Measurements from ENCODE around the gene ESYT1. TPM values are rescaled to one million over a fixed set of nuclear protein-coding genes. Genes with fewer than 3 reads are reported as not detected.
A peak's percentile ranks its signal among the peaks of the same experiment; 100 is the strongest.

Gene ESYT1
- total and polyA plus RNA-seq, 9 of the 15 experiments (the other 6 are each of a cell fraction or from before 2014, with no cell fraction given), result 132 to 420 (median 164) TPM

DNA sequence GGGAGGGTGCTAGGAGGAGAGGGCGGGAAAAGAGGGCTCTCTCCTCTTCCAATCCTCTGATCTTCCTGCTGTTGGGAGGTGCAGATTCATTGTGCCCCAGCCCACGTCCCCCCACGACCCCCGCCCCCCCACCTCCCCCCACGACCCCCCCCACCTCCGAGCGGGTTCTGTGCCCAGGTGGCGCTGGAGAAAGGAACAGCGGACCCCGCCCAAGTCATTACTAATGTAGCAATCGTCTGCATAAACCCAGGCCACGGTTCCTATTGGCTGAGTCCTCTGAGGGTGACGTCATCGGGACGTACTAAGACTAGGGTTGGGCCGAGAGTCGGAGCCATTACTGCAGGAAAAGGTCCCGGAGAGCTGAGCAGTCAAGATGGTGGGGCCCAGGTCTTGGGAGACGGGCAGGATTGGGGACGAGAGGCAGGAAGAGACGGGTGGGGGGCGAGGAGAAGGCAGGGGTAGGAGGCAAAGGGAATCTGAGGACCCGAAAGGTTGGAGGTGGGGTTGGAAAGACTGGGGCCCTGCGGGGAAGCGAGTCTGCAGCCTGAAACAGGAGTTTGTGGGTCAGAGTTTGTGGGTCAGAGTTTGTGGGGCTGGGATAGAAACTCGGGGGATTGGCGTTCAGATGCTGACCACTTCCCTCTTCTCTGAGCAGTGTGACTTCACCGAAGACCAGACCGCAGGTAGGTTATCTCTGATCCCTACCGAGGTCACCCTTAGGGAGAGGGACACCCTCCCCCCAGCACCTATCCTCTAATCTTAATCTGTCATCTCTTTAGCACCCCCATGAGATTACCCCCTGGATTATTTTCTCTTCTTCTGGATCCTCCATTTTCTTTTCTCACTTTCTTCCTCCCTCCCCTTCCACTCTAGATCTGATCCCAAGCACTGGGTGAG lies 30.2 kb downstream of the ESYT1 start, which contains the start of gene MYL6 (continued):
- peak; percentile 58 for TF ChIP-seq SMAD4 (CRISPR knock-in tag; conservative IDR thresholded peaks at IDR 0.05)
- TF ChIP-seq OTX1 (CRISPR knock-in tag; IDR thresholded peaks at IDR 0.05), result peak; percentile 99
- peak; percentile 98 for TF ChIP-seq CHD1 (IDR thresholded peaks at IDR 0.05; ENCODE audit: low read length)
- 0 out of 2 replicates have a peak, but pooled peaks have one; percentile 66 for TF ChIP-seq RHOXF2B (CRISPR knock-in tag; conservative IDR thresholded peaks at IDR 0.05)
- TF ChIP-seq PYGO2 (tag; IDR thresholded peaks at IDR 0.05), result peak; percentile 60; the same call in 1 of the 2 replicates
- TF ChIP-seq, protein P1, sequence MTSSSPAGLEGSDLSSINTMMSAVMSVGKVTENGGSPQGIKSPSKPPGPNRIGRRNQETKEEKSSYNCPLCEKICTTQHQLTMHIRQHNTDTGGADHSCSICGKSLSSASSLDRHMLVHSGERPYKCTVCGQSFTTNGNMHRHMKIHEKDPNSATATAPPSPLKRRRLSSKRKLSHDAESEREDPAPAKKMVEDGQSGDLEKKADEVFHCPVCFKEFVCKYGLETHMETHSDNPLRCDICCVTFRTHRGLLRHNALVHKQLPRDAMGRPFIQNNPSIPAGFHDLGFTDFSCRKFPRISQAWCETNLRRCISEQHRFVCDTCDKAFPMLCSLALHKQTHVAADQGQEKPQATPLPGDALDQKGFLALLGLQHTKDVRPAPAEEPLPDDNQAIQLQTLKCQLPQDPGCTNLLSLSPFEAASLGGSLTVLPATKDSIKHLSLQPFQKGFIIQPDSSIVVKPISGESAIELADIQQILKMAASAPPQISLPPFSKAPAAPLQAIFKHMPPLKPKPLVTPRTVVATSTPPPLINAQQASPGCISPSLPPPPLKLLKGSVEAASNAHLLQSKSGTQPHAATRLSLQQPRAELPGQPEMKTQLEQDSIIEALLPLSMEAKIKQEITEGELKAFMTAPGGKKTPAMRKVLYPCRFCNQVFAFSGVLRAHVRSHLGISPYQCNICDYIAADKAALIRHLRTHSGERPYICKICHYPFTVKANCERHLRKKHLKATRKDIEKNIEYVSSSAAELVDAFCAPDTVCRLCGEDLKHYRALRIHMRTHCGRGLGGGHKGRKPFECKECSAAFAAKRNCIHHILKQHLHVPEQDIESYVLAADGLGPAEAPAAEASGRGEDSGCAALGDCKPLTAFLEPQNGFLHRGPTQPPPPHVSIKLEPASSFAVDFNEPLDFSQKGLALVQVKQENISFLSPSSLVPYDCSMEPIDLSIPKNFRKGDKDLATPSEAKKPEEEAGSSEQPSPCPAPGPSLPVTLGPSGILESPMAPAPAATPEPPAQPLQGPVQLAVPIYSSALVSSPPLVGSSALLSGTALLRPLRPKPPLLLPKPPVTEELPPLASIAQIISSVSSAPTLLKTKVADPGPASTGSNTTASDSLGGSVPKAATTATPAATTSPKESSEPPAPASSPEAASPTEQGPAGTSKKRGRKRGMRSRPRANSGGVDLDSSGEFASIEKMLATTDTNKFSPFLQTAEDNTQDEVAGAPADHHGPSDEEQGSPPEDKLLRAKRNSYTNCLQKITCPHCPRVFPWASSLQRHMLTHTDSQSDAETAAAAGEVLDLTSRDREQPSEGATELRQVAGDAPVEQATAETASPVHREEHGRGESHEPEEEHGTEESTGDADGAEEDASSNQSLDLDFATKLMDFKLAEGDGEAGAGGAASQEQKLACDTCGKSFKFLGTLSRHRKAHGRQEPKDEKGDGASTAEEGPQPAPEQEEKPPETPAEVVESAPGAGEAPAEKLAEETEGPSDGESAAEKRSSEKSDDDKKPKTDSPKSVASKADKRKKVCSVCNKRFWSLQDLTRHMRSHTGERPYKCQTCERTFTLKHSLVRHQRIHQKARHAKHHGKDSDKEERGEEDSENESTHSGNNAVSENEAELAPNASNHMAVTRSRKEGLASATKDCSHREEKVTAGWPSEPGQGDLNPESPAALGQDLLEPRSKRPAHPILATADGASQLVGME (CRISPR knock-in tag; IDR thresholded peaks at IDR 0.05), result peak; percentile 37; the same call in 1 of the 2 replicates
- TF ChIP-seq, protein P2, sequence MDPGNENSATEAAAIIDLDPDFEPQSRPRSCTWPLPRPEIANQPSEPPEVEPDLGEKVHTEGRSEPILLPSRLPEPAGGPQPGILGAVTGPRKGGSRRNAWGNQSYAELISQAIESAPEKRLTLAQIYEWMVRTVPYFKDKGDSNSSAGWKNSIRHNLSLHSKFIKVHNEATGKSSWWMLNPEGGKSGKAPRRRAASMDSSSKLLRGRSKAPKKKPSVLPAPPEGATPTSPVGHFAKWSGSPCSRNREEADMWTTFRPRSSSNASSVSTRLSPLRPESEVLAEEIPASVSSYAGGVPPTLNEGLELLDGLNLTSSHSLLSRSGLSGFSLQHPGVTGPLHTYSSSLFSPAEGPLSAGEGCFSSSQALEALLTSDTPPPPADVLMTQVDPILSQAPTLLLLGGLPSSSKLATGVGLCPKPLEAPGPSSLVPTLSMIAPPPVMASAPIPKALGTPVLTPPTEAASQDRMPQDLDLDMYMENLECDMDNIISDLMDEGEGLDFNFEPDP (CRISPR knock-in tag; IDR thresholded peaks at IDR 0.05), result no peak
- no peak for TF ChIP-seq NRF1 (conservative IDR thresholded peaks at IDR 0.05 in 1 of 2, IDR thresholded peaks at IDR 0.05 in 1 of 2)
- 0 out of 2 replicates have a peak, but pooled peaks have one; percentile 40 for TF ChIP-seq SMARCC2 (IDR thresholded peaks at IDR 0.05; ENCODE audit: low read depth)
- TF ChIP-seq, protein P3, sequence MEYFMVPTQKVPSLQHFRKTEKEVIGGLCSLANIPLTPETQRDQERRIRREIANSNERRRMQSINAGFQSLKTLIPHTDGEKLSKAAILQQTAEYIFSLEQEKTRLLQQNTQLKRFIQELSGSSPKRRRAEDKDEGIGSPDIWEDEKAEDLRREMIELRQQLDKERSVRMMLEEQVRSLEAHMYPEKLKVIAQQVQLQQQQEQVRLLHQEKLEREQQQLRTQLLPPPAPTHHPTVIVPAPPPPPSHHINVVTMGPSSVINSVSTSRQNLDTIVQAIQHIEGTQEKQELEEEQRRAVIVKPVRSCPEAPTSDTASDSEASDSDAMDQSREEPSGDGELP (CRISPR knock-in tag; IDR thresholded peaks at IDR 0.05; ENCODE audit: borderline replicate concordance), result peak; percentile 17; the same call in 1 of the 2 replicates
- TF ChIP-seq CREM (IDR thresholded peaks at IDR 0.05; ENCODE audit: low read depth), result peak; percentile 95
- 0 out of 2 replicates have a peak, but pooled peaks have one; percentile 2 for TF ChIP-seq NFE2 (IDR thresholded peaks at IDR 0.05; ENCODE audit: low read depth)
- TF ChIP-seq ZNF785 (CRISPR knock-in tag; IDR thresholded peaks at IDR 0.05), result no peak
- TF ChIP-seq SRSF7 (optimal IDR thresholded peaks at IDR 0.05; ENCODE audit: low read depth, low read length), result no peak
- peak; percentile 88; the same call in 1 of the 2 replicates for TF ChIP-seq BRD4 (IDR thresholded peaks at IDR 0.05)
- TF ChIP-seq XRCC5 (IDR thresholded peaks at IDR 0.05; ENCODE audit: low read depth, low read length), result no peak
- no peak for TF ChIP-seq ZNF146 (CRISPR knock-in tag; IDR thresholded peaks at IDR 0.05; ENCODE audit: unreplicated experiment)
- TF ChIP-seq SMC3 (conservative IDR thresholded peaks at IDR 0.05; ENCODE audit: insufficient read depth, low read depth, low read length), result no peak
- no peak for TF ChIP-seq RUNX1 (IDR thresholded peaks at IDR 0.05; ENCODE audit: low read depth)
- no peak for TF ChIP-seq DIDO1 (tag; IDR thresholded peaks at IDR 0.05; ENCODE audit: low read depth)

All from K562 (cell line).